GM23248 (cell line): ENCODE measurements around the gene LIN28A. TPM values are rescaled to one million over a fixed set of nuclear protein-coding genes. Genes with fewer than 3 reads are reported as not detected.

ENCODE experiments used
- DNase-seq: peaks from one replicate; pipeline ENCODE4 v3.0.0-alpha.2; 2015
- H2AFZ ChIP-seq: fragments of 200-600 bp; sonication (generic); 2 replicates; pipeline ENCODE4 v1.6.1; 2016; ENCODE audit warnings: antibody characterized with exemption
- H3F3A ChIP-seq: fragments of 200-600 bp; sonication (generic); 2 replicates; pipeline ENCODE4 v1.6.1; 2016; ENCODE audit warnings: mild to moderate bottlenecking, antibody characterized with exemption, mixed run types; ENCODE audit not compliant: insufficient read depth
- H3K27ac ChIP-seq: fragments of 200-600 bp; sonication (generic); 2 replicates; pipeline ENCODE4 v1.5.1; 2016; ENCODE audit warnings: mild to moderate bottlenecking
- H3K27me3 ChIP-seq: fragments of 200-600 bp; sonication (generic); replicated peaks from 2 replicates; pipeline ENCODE4 v1.6.1; 2016; ENCODE audit warnings: mild to moderate bottlenecking; ENCODE audit not compliant: insufficient read depth
- H3K36me3 ChIP-seq: fragments of 200-600 bp; sonication (generic); 2 replicates; pipeline ENCODE4 v1.6.1; 2016; ENCODE audit warnings: low read depth, mild to moderate bottlenecking
- H3K4me1 ChIP-seq: fragments of 200-600 bp; sonication (generic); 2 replicates; pipeline ENCODE4 v1.6.1; 2016; ENCODE audit warnings: mild to moderate bottlenecking; ENCODE audit not compliant: insufficient read depth
- H3K4me2 ChIP-seq: fragments of 200-600 bp; sonication (generic); one replicate; pipeline ENCODE4 v1.6.1; 2016; ENCODE audit warnings: mild to moderate bottlenecking; ENCODE audit not compliant: unreplicated experiment
- H3K4me3 ChIP-seq: fragments of 200-600 bp; sonication (generic); 2 replicates; pipeline ENCODE4 v1.5.1; 2016; ENCODE audit warnings: mild to moderate bottlenecking
- H3K79me2 ChIP-seq: fragments of 200-600 bp; sonication (generic); 2 replicates; pipeline ENCODE4 v1.6.1; 2016; ENCODE audit warnings: mild to moderate bottlenecking; ENCODE audit not compliant: insufficient read depth
- H3K9ac ChIP-seq: fragments of 200-600 bp; sonication (generic); 2 replicates; pipeline ENCODE4 v1.6.1; 2016; ENCODE audit warnings: mild to moderate bottlenecking
- H3K9me2 ChIP-seq: fragments of 200-600 bp; sonication (generic); 2 replicates; pipeline ENCODE4 v1.6.1; 2016; ENCODE audit warnings: mixed run types, mild to moderate bottlenecking, moderate library complexity; ENCODE audit not compliant: insufficient read depth
- H3K9me3 ChIP-seq: fragments of 200-600 bp; sonication (generic); one replicate; pipeline ENCODE4 v1.6.1; 2017; ENCODE audit warnings: low read depth
- H4K20me1 ChIP-seq: fragments of 200-600 bp; sonication (generic); 2 replicates; pipeline ENCODE4 v1.6.0; 2016; ENCODE audit not compliant: insufficient read depth
- EZH2 ChIP-seq: fragments of 200-600 bp; sonication (generic); IDR thresholded peaks from 2 replicates; pipeline ENCODE4 v1.6.1; 2018; ENCODE audit warnings: antibody characterized with exemption, mild to moderate bottlenecking; ENCODE audit not compliant: insufficient read depth, poor library complexity, severe bottlenecking
- EZH2phosphoT487 ChIP-seq: fragments of 200-600 bp; sonication (generic); IDR thresholded peaks from 2 replicates; pipeline ENCODE4 v1.6.1; 2018; ENCODE audit warnings: antibody characterized with exemption, moderate library complexity, mild to moderate bottlenecking, low read depth; ENCODE audit not compliant: insufficient read depth
- WGBS, 2 experiments: methylation state at CpG; one replicate each; pipeline ENCODE4 v1.1.6; 2015 to 2017; ENCODE audit warnings: low lambda C conversion rate in 2 of 2, low coverage in 1 of 2; ENCODE audit errors: missing lambda C conversion rate in 2 of 2; 5-methylcytosine and 5-hydroxymethylcytosine counted together
- in situ Hi-C: fragments of 300-500 bp; cut with MboI; formaldehyde crosslinking; loops from 2 replicates; pipeline ENCODE4 v1.15.0; 2020
- polyA plus RNA-seq: library from polyadenylated mRNA; unstranded; fragments of >200 nt; fragmentation: Nextera tagmentation; extraction: Ambion mirVana; gene quantifications from 2 replicates; pipeline ENCODE4 v1.2.1, GENCODE V29; 2016
- total RNA-seq: library from RNA; depleted of rRNA; stranded (reverse); fragments of >200 nt; shearing (Covaris generic); gene quantifications from 2 replicates; pipeline ENCODE4 v1.2.3, GENCODE V29; 2014

LIN28A gene
- total and polyA plus RNA-seq, 2 experiments from 2014 or later, result 0.14 TPM; not detected in 1

DNA sequence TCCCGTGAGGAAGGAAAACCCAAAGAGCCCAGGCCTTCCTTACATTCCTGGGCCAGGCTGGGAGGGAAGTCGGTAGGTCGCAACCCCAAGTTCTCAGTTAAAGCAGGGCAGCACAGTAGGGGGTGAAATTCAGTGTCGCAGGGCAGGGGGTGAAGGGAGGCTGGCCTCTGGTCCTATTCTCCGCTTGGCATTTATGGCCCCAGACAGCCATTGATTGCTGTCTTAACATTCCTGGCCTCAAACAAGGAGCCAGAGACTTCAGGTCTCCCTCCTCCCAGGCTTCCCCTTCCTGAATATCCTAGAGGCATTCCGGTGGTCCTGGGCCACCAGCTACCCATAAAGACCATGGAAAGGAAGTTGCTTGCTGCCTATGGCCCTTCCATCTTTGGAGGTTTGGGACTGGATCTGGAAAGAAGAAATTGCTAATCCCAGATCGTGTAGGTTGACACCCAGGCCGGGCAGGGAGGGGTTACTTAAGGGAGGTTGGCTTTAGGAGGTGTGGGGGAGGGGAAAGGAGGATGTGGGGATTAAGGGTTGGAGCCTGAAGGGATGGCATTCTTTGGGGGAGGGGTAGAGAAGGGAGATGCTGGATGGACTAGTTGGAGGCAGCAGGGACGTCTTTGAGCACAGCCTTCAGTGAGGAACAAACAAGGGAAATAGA, 1.7 kb downstream of the LIN28A start:
- 10 to 13% methylated on average over 9 of the region's 9 CpGs for WGBS, 2 experiments
- TF ChIP-seq EZH2phosphoT487, result no peak
- no peak for TF ChIP-seq EZH2
- peaks cover 67% of the 10 kb centered on the region for H3K27me3 ChIP-seq

GRCh38 chr1:26413031-26413430, 2.4 kb downstream of the LIN28A start:
- Histone ChIP-seq H3K79me2 (no peaks in the 10 kb centered on the region), H3K9me2 (no peaks in the 10 kb centered on the region), H4K20me1 (no peaks in the 10 kb centered on the region), H3K9ac (no peak overlapping the region), H3K36me3 (no peaks in the 10 kb centered on the region), H3K4me2 (no peak overlapping the region), H3K4me3 (no peak overlapping the region), H3K27ac (no peak overlapping the region), H3F3A (no peaks in the 10 kb centered on the region), H2AFZ (no peak overlapping the region), H3K4me1 (peaks cover 6% of the 10 kb centered on the region; the same call in 1 of the 2 replicates), H3K27me3 (peaks cover 67% of the 10 kb centered on the region), H3K9me3 (no peaks in the 10 kb centered on the region)
- 0 to 7% methylated on average over 1 of the region's 1 CpG for WGBS, 2 experiments
- in situ Hi-C loops, result no loop called here
- no peak for DNase-seq
- no peak for TF ChIP-seq EZH2phosphoT487
- no peak for TF ChIP-seq EZH2

More for the DNA sequence above, 1.7 kb downstream of the LIN28A start:
- Histone ChIP-seq H3K4me2 (no peak overlapping the region), H3K9ac (no peak overlapping the region), H3K9me3 (no peaks in the 10 kb centered on the region), H3K9me2 (no peaks in the 10 kb centered on the region), H3K79me2 (no peaks in the 10 kb centered on the region), H3K4me3 (no peak overlapping the region), H3K4me1 (peaks cover 6% of the 10 kb centered on the region; the same call in 1 of the 2 replicates), H3K27ac (no peak overlapping the region), H3K36me3 (no peaks in the 10 kb centered on the region), H4K20me1 (no peaks in the 10 kb centered on the region), H2AFZ (no peak overlapping the region), H3F3A (no peaks in the 10 kb centered on the region)
- in situ Hi-C loops, result no loop called here
- no peak for DNase-seq

DNA sequence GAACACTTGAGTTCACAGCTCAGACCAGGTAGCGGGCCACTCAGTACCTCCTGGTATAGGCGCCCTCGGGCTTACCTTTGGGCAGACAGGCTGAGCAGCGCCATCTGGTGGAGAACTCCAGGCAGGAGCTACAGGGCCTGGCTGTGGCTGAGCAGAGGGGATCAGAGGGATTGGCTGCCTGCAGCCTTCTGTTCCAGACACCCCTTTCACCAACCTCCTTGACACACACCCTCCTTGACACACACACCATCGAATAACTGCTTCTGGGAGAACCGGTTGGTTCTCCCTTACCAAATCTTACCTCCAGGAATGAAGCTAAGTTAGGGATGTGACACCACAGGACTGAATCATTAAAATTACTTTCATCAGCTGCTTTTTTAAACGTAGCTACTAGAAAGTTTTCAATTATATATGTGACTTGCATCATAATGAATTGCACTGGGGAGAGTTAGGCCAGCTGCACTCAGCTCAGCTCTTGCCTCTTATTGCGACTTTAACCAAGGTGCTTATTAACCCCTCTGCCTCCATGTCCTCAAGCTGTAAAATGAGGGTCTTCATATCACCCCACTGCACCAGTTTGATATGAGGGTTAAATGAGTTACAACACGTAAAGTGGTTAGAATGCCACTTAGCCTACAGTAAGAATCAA, 6.6 kb downstream of the LIN28A start:
- no peak overlapping the region for H3K27ac ChIP-seq
- H3K4me3 ChIP-seq, result no peak overlapping the region
- peaks cover 52% of the 10 kb centered on the region for H3K27me3 ChIP-seq
- H3K9me3 ChIP-seq, result no peaks in the 10 kb centered on the region
- H3K9ac ChIP-seq, result no peak overlapping the region
- no peak for TF ChIP-seq EZH2
- TF ChIP-seq EZH2phosphoT487, result no peak
- no peak overlapping the region for H3K4me2 ChIP-seq
- WGBS, 2 experiments, result 14 to 18% methylated on average over 7 to 9 of the region's 9 CpGs
- H3K9me2 ChIP-seq, result no peaks in the 10 kb centered on the region
- in situ Hi-C loops, result no loop called here
- H3K36me3 ChIP-seq, result no peaks in the 10 kb centered on the region
- H3F3A ChIP-seq, result no peaks in the 10 kb centered on the region
- no peaks in the 10 kb centered on the region for H4K20me1 ChIP-seq
- H3K4me1 ChIP-seq, result no peaks in the 10 kb centered on the region
- peak; percentile 73 for DNase-seq
- H2AFZ ChIP-seq, result no peak overlapping the region
- no peaks in the 10 kb centered on the region for H3K79me2 ChIP-seq

DNA sequence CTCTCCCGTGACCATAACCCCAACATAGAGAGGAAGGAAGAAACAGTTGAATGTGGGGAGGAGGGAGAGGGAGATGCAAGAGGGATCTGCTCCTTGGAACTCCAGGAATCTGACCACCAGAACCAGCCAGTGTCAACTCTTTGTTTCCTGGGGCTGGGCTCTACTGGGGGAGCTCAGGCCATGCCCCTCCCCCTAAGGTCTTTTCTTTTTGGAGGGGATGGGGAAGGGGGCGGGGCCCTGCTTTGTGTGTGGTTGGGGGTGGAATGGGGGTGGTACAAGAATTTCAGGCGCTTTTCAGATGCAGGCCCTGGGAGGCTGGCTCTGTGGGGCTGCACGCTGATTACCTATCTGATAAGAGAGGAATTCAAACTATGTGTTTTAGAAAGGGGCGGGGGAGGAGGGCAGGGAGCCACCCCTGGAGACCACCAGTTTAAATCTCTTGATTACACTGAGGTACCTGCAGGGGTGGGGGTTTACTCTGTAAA, 8.3 kb downstream of the LIN28A start:
- no peaks in the 10 kb centered on the region for H4K20me1 ChIP-seq
- no peak overlapping the region for H3K9ac ChIP-seq
- no peak overlapping the region for H3K4me2 ChIP-seq
- in situ Hi-C loops, result no loop called here
- peaks cover 44% of the 10 kb centered on the region for H3K27me3 ChIP-seq
- no peak overlapping the region for H2AFZ ChIP-seq
- no peaks in the 10 kb centered on the region for H3K36me3 ChIP-seq
- no peak for DNase-seq
- TF ChIP-seq EZH2phosphoT487, result no peak
- TF ChIP-seq EZH2, result no peak
- no peak overlapping the region for H3K27ac ChIP-seq
- no peaks in the 10 kb centered on the region for H3K9me3 ChIP-seq
- H3K4me3 ChIP-seq, result no peak overlapping the region
- H3K9me2 ChIP-seq, result no peaks in the 10 kb centered on the region
- H3K4me1 ChIP-seq, result no peaks in the 10 kb centered on the region
- 2 to 10% methylated on average over 5 of the region's 5 CpGs for WGBS, 2 experiments
- no peaks in the 10 kb centered on the region for H3K79me2 ChIP-seq
- no peaks in the 10 kb centered on the region for H3F3A ChIP-seq
